Right atrium auricular region (tissue), 2 donors: ENCODE data around the gene HOXD12. TPM values are rescaled to one million over a fixed set of nuclear protein-coding genes. Genes with fewer than 3 reads are reported as not detected.
A peak's percentile ranks its signal among the peaks of the same experiment; 100 is the strongest.

ENCODE experiments used
- DNase-seq: peaks from one replicate; pipeline ENCODE4 v3.0.0-alpha.2; 2019; ENCODE audit warnings: low spot score
- H3K27ac ChIP-seq, 2 donors: fragments of 200-600 bp; sonication (generic); 1 replicate in 1 of 2; 2 replicates in 1 of 2; pipeline ENCODE4 v1.5.1; 2016 to 2019
- H3K27me3 ChIP-seq, 2 donors: fragments of 200-600 bp; sonication (generic); one replicate each; pipeline versions ENCODE4 v1.5.1 to v1.6.0; 2017 to 2019
- H3K36me3 ChIP-seq: fragments of 200-600 bp; sonication (generic); one replicate; pipeline ENCODE4 v1.5.1; 2016
- H3K4me1 ChIP-seq, 2 donors: fragments of 200-600 bp; sonication (generic); one replicate each; pipeline versions ENCODE4 v1.5.1 to v1.6.0; 2017 to 2019
- H3K4me3 ChIP-seq, 2 donors: fragments of 200-600 bp; sonication (generic); 1 replicate in 1 of 2; 2 replicates in 1 of 2; pipeline ENCODE4 v1.5.1; 2017 to 2019; ENCODE audit warnings: mild to moderate bottlenecking in 1 of 2, moderate library complexity in 1 of 2
- H3K9me3 ChIP-seq, 2 donors: fragments of 200-600 bp; sonication (generic); one replicate each; pipeline ENCODE4 v1.5.1; 2019
- total RNA-seq, 2 donors: library from RNA; depleted of rRNA; stranded (reverse); fragments of >200 nt; gene quantifications; one replicate each; pipeline ENCODE4 v1.1.0, GENCODE V29; 2016
- TF ChIP-seq, protein P1 (sequence below), 2 donors: fragments of 200-600 bp; sonication (generic); IDR thresholded peaks; one replicate each; pipeline ENCODE4 v1.5.1; 2019; ENCODE audit warnings: antibody characterized with exemption in 2 of 2

Gene HOXD12
- total RNA-seq, 2 donors from 2014 or later = not detected

GRCh38 chr2:176123411-176124109, 24.0 kb downstream of the HOXD12 start:
- H3K27ac ChIP-seq = no peak overlapping the region
- no peak for DNase-seq
- TF ChIP-seq, protein P1, sequence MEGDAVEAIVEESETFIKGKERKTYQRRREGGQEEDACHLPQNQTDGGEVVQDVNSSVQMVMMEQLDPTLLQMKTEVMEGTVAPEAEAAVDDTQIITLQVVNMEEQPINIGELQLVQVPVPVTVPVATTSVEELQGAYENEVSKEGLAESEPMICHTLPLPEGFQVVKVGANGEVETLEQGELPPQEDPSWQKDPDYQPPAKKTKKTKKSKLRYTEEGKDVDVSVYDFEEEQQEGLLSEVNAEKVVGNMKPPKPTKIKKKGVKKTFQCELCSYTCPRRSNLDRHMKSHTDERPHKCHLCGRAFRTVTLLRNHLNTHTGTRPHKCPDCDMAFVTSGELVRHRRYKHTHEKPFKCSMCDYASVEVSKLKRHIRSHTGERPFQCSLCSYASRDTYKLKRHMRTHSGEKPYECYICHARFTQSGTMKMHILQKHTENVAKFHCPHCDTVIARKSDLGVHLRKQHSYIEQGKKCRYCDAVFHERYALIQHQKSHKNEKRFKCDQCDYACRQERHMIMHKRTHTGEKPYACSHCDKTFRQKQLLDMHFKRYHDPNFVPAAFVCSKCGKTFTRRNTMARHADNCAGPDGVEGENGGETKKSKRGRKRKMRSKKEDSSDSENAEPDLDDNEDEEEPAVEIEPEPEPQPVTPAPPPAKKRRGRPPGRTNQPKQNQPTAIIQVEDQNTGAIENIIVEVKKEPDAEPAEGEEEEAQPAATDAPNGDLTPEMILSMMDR (IDR thresholded peaks at IDR 0.05) = no peak
- H3K4me3 ChIP-seq = peak overlapping the region; percentile 29 to 52
- H3K27me3 ChIP-seq = peaks cover 58 to 77% of the 10 kb centered on the region in 2 donors
- peaks cover 0 to 3% of the 10 kb centered on the region in 2 donors for H3K9me3 ChIP-seq
- no peaks in the 10 kb centered on the region for H3K36me3 ChIP-seq
- H3K4me1 ChIP-seq = peaks cover 0 to 22% of the 10 kb centered on the region in 2 donors

- TF ChIP-seq, protein P1 (IDR thresholded peaks at IDR 0.05) = no peak
- Histone ChIP-seq H3K4me3 (no peak overlapping the region), H3K27me3 (peaks cover 55 to 77% of the 10 kb centered on the region in 2 donors), H3K27ac (no peak overlapping the region), H3K4me1 (peaks cover 0 to 30% of the 10 kb centered on the region in 2 donors), H3K9me3 (no peaks in the 10 kb centered on the region), H3K36me3 (no peaks in the 10 kb centered on the region)
- DNase-seq = no peak
These were observed 24.7 kb downstream of the HOXD12 start for GRCh38 chr2:176124110-176124946.

GRCh38 chr2:176124947-176125771, 25.6 kb downstream of the HOXD12 start:
- peaks cover 49 to 73% of the 10 kb centered on the region in 2 donors for H3K27me3 ChIP-seq
- no peak overlapping the region for H3K27ac ChIP-seq
- TF ChIP-seq, protein P1 (IDR thresholded peaks at IDR 0.05) = no peak
- H3K9me3 ChIP-seq = no peaks in the 10 kb centered on the region
- no peak for DNase-seq
- no peaks in the 10 kb centered on the region for H3K36me3 ChIP-seq
- peaks cover 0 to 36% of the 10 kb centered on the region in 2 donors for H3K4me1 ChIP-seq
- no peak overlapping the region for H3K4me3 ChIP-seq

DNA sequence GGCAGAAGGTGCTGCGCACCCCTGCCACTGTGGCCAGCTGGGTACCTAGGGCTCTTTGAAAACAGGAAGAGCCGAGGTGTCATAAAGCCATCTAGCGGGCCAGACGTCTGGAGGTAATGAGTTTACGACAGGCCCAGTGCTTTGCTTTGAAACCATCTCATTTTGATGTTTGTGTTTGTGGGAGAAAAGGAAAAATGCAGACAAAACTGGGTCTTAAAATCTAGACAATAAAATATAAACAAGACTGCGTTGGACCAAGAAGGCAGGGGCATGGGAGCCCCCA, 26.1 kb downstream of the HOXD12 start:
- peaks cover 0 to 41% of the 10 kb centered on the region in 2 donors for H3K4me1 ChIP-seq
- peaks cover 44 to 72% of the 10 kb centered on the region in 2 donors for H3K27me3 ChIP-seq
- no peak for DNase-seq
- H3K9me3 ChIP-seq = no peaks in the 10 kb centered on the region
- H3K36me3 ChIP-seq = no peaks in the 10 kb centered on the region
- H3K27ac ChIP-seq = no peak overlapping the region
- TF ChIP-seq, protein P1 (IDR thresholded peaks at IDR 0.05) = no peak
- H3K4me3 ChIP-seq = no peak overlapping the region

- Histone ChIP-seq H3K27ac (no peak overlapping the region), H3K4me3 (no peak overlapping the region), H3K9me3 (no peaks in the 10 kb centered on the region), H3K36me3 (no peaks in the 10 kb centered on the region), H3K27me3 (peaks cover 51 to 70% of the 10 kb centered on the region in 2 donors), H3K4me1 (peaks cover 0 to 36% of the 10 kb centered on the region in 2 donors)
- TF ChIP-seq, protein P1 (IDR thresholded peaks at IDR 0.05) = peak; percentile 93 to 95
- peak; percentile 73 for DNase-seq
These were observed 27.6 kb downstream of the HOXD12 start for GRCh38 chr2:176126929-176127773.
